ENCODE data around the gene SORCS3. TPM values are rescaled to one million over a fixed set of nuclear protein-coding genes. Genes with fewer than 3 reads are reported as not detected.

The SORCS3 gene
- total RNA-seq, 1 donor from 2014 or later: 0.26 TPM

DNA sequence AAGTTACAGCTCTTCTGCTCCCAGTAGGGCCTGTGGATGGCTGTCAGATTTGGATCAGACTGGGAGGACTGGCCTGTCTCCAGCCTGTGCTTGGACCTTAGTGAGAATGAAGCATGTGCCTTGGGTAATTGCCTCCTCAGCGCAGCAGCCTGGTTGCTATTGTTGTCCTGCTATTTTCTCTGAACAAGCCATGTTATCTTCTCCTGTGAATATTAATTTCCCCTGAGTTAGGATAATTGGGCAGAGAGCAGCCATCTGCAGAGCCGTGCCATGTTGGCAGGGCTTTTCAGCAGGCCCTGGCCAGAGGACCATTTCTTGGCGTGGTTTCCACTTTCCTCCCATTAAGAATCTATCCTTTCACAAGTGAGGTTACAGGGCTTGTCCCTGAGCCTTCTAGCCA is 497.3 kb downstream of the SORCS3 start:
- H4K20me1 ChIP-seq (ENCODE audit: low read depth): no peaks in the 10 kb centered on the region
- Mint-ChIP-seq H3K27me3 (ENCODE audit: insufficient read depth, low read depth) (no peaks in the 10 kb centered on the region), H3K36me3 (no peaks in the 10 kb centered on the region), H3K4me3 (no peak overlapping the region), H3K27ac (no peak overlapping the region), H3K4me1 (peaks cover 33% of the 10 kb centered on the region), H3K9me3 (no peaks in the 10 kb centered on the region)
- no peaks in the 10 kb centered on the region for H3F3A ChIP-seq (ENCODE audit: low read depth)
- no peak overlapping the region for H3K9ac ChIP-seq
- H3K27ac ChIP-seq: no peak overlapping the region
- TF ChIP-seq EZH2phosphoT487 (IDR thresholded peaks at IDR 0.05) (no peak), EZH2 (IDR thresholded peaks at IDR 0.05) (no peak)
- TF ChIP-seq, protein P1, sequence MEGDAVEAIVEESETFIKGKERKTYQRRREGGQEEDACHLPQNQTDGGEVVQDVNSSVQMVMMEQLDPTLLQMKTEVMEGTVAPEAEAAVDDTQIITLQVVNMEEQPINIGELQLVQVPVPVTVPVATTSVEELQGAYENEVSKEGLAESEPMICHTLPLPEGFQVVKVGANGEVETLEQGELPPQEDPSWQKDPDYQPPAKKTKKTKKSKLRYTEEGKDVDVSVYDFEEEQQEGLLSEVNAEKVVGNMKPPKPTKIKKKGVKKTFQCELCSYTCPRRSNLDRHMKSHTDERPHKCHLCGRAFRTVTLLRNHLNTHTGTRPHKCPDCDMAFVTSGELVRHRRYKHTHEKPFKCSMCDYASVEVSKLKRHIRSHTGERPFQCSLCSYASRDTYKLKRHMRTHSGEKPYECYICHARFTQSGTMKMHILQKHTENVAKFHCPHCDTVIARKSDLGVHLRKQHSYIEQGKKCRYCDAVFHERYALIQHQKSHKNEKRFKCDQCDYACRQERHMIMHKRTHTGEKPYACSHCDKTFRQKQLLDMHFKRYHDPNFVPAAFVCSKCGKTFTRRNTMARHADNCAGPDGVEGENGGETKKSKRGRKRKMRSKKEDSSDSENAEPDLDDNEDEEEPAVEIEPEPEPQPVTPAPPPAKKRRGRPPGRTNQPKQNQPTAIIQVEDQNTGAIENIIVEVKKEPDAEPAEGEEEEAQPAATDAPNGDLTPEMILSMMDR (IDR thresholded peaks at IDR 0.05): no peak
- no peak overlapping the region for H2AFZ ChIP-seq (replicated peaks)
- H3K4me3 ChIP-seq: no peak overlapping the region
- H3K79me2 ChIP-seq (ENCODE audit: low read depth): no peaks in the 10 kb centered on the region
- no peaks in the 10 kb centered on the region for H3K9me3 ChIP-seq (ENCODE audit: low read depth)
- H3K4me2 ChIP-seq: no peak overlapping the region
- H3K36me3 ChIP-seq: no peaks in the 10 kb centered on the region
- no peak for DNase-seq (ENCODE audit: low spot score)
- H3K27me3 ChIP-seq: no peaks in the 10 kb centered on the region
- H3K4me1 ChIP-seq: peaks cover 11% of the 10 kb centered on the region

DNA sequence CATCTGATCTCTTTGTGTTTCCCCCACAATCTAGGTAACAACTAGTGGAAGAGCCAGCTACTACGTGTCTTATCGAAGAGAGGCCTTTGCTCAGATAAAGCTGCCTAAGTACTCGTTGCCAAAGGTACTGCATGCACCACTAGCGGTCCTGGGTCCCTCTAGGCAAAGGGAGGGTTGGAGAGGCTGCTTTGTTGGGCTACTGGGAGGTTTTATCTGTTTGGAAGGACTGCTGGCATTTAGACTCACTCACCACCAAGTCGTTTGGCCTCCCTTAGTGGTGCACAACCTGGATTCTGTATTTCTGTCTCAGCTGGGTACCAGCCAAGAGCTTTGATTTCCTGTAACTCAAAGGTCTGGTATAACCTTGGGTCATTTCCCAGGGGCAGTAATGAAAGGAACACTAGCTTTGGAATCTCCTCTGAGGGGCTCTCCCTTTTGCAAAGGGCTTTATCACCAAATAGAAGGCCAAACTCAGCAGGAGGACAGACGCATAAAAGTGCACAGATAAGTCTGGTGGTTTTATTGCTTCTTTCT is 498.3 kb downstream of the SORCS3 start:
- no peaks in the 10 kb centered on the region for H4K20me1 ChIP-seq (ENCODE audit: low read depth)
- H3K9me3 ChIP-seq (ENCODE audit: low read depth): no peaks in the 10 kb centered on the region
- H2AFZ ChIP-seq (replicated peaks): peak overlapping the region; percentile 12
- Mint-ChIP-seq H3K36me3 (no peaks in the 10 kb centered on the region), H3K4me1 (peaks cover 32% of the 10 kb centered on the region), H3K27me3 (ENCODE audit: insufficient read depth, low read depth) (no peaks in the 10 kb centered on the region), H3K9me3 (no peaks in the 10 kb centered on the region), H3K4me3 (no peak overlapping the region), H3K27ac (peak overlapping the region; percentile 57)
- H3K4me3 ChIP-seq: no peak overlapping the region
- DNase-seq (ENCODE audit: low spot score): no peak
- TF ChIP-seq EZH2phosphoT487 (IDR thresholded peaks at IDR 0.05): no peak
- TF ChIP-seq, protein P1 (IDR thresholded peaks at IDR 0.05): no peak
- no peak for TF ChIP-seq EZH2 (IDR thresholded peaks at IDR 0.05)
- H3K27me3 ChIP-seq: no peaks in the 10 kb centered on the region
- no peaks in the 10 kb centered on the region for H3K36me3 ChIP-seq
- H3F3A ChIP-seq (ENCODE audit: low read depth): no peaks in the 10 kb centered on the region
- no peak overlapping the region for H3K9ac ChIP-seq
- H3K4me1 ChIP-seq: peaks cover 5% of the 10 kb centered on the region
- no peak overlapping the region for H3K4me2 ChIP-seq
- no peaks in the 10 kb centered on the region for H3K79me2 ChIP-seq (ENCODE audit: low read depth)
- no peak overlapping the region for H3K27ac ChIP-seq

DNA sequence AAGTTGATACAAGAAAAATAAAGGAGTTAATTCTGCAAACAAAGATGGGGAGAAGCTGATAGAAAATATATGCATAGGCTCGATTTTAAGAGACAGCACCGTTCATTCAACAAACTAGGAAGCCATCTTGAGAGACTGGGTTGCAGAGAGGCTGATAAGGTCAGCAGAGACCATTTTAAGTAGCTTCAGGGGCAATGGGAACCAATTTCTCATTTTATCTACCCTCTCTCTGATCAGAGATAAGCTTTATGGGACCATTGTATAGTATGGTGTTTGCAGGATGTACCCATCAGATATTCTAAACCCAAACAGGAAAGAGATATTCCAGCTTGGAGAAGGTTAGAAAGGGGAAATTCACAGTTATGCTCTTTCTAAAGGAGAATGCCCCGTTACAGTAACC is 499.5 kb downstream of the SORCS3 start:
- no peaks in the 10 kb centered on the region for H3K9me3 ChIP-seq (ENCODE audit: low read depth)
- H3K4me2 ChIP-seq: no peak overlapping the region
- no peak overlapping the region for H3K27ac ChIP-seq
- H2AFZ ChIP-seq (replicated peaks): no peak overlapping the region
- TF ChIP-seq, protein P1 (IDR thresholded peaks at IDR 0.05): no peak
- no peak for TF ChIP-seq EZH2phosphoT487 (IDR thresholded peaks at IDR 0.05)
- no peak for TF ChIP-seq EZH2 (IDR thresholded peaks at IDR 0.05)
- Mint-ChIP-seq H3K27ac (no peak overlapping the region), H3K27me3 (ENCODE audit: insufficient read depth, low read depth) (no peaks in the 10 kb centered on the region), H3K36me3 (no peaks in the 10 kb centered on the region), H3K4me1 (peaks cover 35% of the 10 kb centered on the region), H3K9me3 (no peaks in the 10 kb centered on the region), H3K4me3 (no peak overlapping the region)
- H3F3A ChIP-seq (ENCODE audit: low read depth): no peaks in the 10 kb centered on the region
- no peak overlapping the region for H3K4me3 ChIP-seq
- no peak overlapping the region for H3K9ac ChIP-seq
- no peaks in the 10 kb centered on the region for H3K79me2 ChIP-seq (ENCODE audit: low read depth)
- no peaks in the 10 kb centered on the region for H3K27me3 ChIP-seq
- DNase-seq (ENCODE audit: low spot score): no peak
- no peaks in the 10 kb centered on the region for H4K20me1 ChIP-seq (ENCODE audit: low read depth)
- H3K36me3 ChIP-seq: no peaks in the 10 kb centered on the region
- H3K4me1 ChIP-seq: peaks cover 4% of the 10 kb centered on the region

Data from neural progenitor cell (in vitro differentiated cells).